Epithelial cell of esophagus (primary cell): ENCODE data around the gene SRSF5.
A peak's percentile ranks its signal among the peaks of the same experiment; 100 is the strongest.
"Not testable (repeated sequence)": the region's sequence is repeated elsewhere in the genome, so short reads cannot be mapped to it uniquely, and the experiment has no call there.

Experiments used
- DNase-seq: peaks from one replicate; pipeline ENCODE4 v3.0.0; 2010; ENCODE audit warnings: low read depth
- H3K4me3 ChIP-seq: 2 replicates; pipeline ENCODE4 v1.5.1; 2011; ENCODE audit warnings: mild to moderate bottlenecking, low read length, control low read depth
- CTCF ChIP-seq: IDR thresholded peaks from 2 replicates; pipeline ENCODE4 v1.5.1; 2011; ENCODE audit warnings: low read depth, mild to moderate bottlenecking, low read length, control low read depth, inconsistent platforms; ENCODE audit not compliant: insufficient read depth; ENCODE audit errors: missing control alignments

The SRSF5 gene

GRCh38 chr14:69766984-69767368, at the start of gene SRSF5:
SRSF5 (plus strand) TSS chr14:69767142; CDS start chr14:69768157, 1,015 bp downstream.
- no peak for TF ChIP-seq CTCF
- peak within 1 kb of the TSS; percentile 99 for H3K4me3 ChIP-seq
- peak; percentile 95 for DNase-seq

- not testable (repeated sequence) for H3K4me3 ChIP-seq, DNase-seq
Measured at GRCh38 chr14:69718614-69719013, 48.3 kb upstream of the SRSF5 start.

- no peak overlapping the region for H3K4me3 ChIP-seq
- no peak for TF ChIP-seq CTCF
- DNase-seq = peak; percentile 88
Measured at GRCh38 chr14:69719501-69719951, 47.4 kb upstream of the SRSF5 start.

- no peak overlapping the region for H3K4me3 ChIP-seq
- no peak for DNase-seq
- no peak for TF ChIP-seq CTCF
Measured at GRCh38 chr14:69720912-69721311, 46.0 kb upstream of the SRSF5 start.

- peak; percentile 61 for DNase-seq
- H3K4me3 ChIP-seq = peak overlapping the region; percentile 41
- TF ChIP-seq CTCF = peak; percentile 92
Measured at GRCh38 chr14:69726761-69727511, 40.0 kb upstream of the SRSF5 start.

- no peak for TF ChIP-seq CTCF
- H3K4me3 ChIP-seq = no peak overlapping the region
- DNase-seq = no peak
Measured at GRCh38 chr14:69727860-69728259, 39.1 kb upstream of the SRSF5 start.

- DNase-seq, H3K4me3 ChIP-seq: not testable (repeated sequence)
Measured at GRCh38 chr14:69731919-69732598, 34.9 kb upstream of the SRSF5 start.

- not testable (repeated sequence) for DNase-seq, H3K4me3 ChIP-seq
Measured at GRCh38 chr14:69736405-69736804, 30.5 kb upstream of the SRSF5 start.
